GM10266 (cell line): ENCODE data around the gene CCR6.
A peak's percentile ranks its signal among the peaks of the same experiment; 100 is the strongest.

Experiments
- DNase-seq: peaks from one replicate; pipeline ENCODE4 v3.0.0; 2012; ENCODE audit errors: extremely low spot score
- CTCF ChIP-seq: IDR thresholded peaks from 2 replicates; pipeline ENCODE4 v1.5.1; 2012; ENCODE audit warnings: mild to moderate bottlenecking, low read depth; ENCODE audit not compliant: control insufficient read depth, insufficient read depth; ENCODE audit errors: missing control alignments

The CCR6 gene

GRCh38 chr6:167093922-167094432, 28.9 kb upstream of the CCR6 start:
- DNase-seq = peak; percentile 79

GRCh38 chr6:167094436-167094819, 28.5 kb upstream of the CCR6 start:
- TF ChIP-seq CTCF = no peak
- no peak for DNase-seq

More at GRCh38 chr6:167093922-167094432, 28.9 kb upstream of the CCR6 start:
- TF ChIP-seq CTCF = no peak

- no peak for TF ChIP-seq CTCF
- peak; percentile 66 for DNase-seq
Observed at GRCh38 chr6:167094820-167095637, 27.9 kb upstream of the CCR6 start.

GRCh38 chr6:167095888-167096287, 27.0 kb upstream of the CCR6 start:
- DNase-seq = no peak
- TF ChIP-seq CTCF = no peak

GRCh38 chr6:167096991-167097390, 25.9 kb upstream of the CCR6 start:
- TF ChIP-seq CTCF = no peak
- DNase-seq = no peak

GRCh38 chr6:167097770-167098169, 25.1 kb upstream of the CCR6 start:
- no peak for TF ChIP-seq CTCF
- DNase-seq = no peak

- DNase-seq = no peak
- TF ChIP-seq CTCF = no peak
Observed at GRCh38 chr6:167098825-167099225, 24.1 kb upstream of the CCR6 start.
